HG03064 (cell line): Measurements from ENCODE around the gene SOCS2.

Experiments
- ATAC-seq: cut with Tn5 transposase; IDR thresholded peaks from one replicate; pipeline ENCODE4 v1.9.1; 2021; ENCODE audit warnings: low read depth; ENCODE audit not compliant: unreplicated experiment

Gene SOCS2

GRCh38 chr12:93626160-93626559 lies 53.7 kb downstream of the SOCS2 start:
- no peak for ATAC-seq
